Activated CD4-positive, alpha-beta T cell treated with anti-CD3 and anti-CD28 coated beads for 24 hours (primary cell): ENCODE results near the gene IL2RA.
"Not testable (repeated sequence)": the region's sequence is repeated elsewhere in the genome, so short reads cannot be mapped to it uniquely, and the experiment has no call there.

Experiments used
- DNase-seq, 2 donors: peaks; one replicate each; pipeline ENCODE4 v3.0.0-alpha.2; 2020; ENCODE audit warnings: low read depth in 2 of 2

IL2RA gene

GRCh38 chr10:6013413-6014192, 48.6 kb downstream of the IL2RA start:
- DNase-seq = no peak

GRCh38 chr10:6012121-6012905, 49.9 kb downstream of the IL2RA start:
- DNase-seq = no peak

- no peak for DNase-seq
These were observed 50.6 kb downstream of the IL2RA start for GRCh38 chr10:6011558-6011957.

GRCh38 chr10:6010569-6010968, 51.6 kb downstream of the IL2RA start:
- no peak for DNase-seq

- no peak for DNase-seq
These were observed 52.2 kb downstream of the IL2RA start for GRCh38 chr10:6009961-6010360.

GRCh38 chr10:6009150-6009549, 53.0 kb downstream of the IL2RA start:
- no peak for DNase-seq

GRCh38 chr10:6008497-6009142, 53.5 kb downstream of the IL2RA start:
- no peak for DNase-seq

- DNase-seq = no peak
These were observed 55.2 kb downstream of the IL2RA start for GRCh38 chr10:6006991-6007390.

GRCh38 chr10:6006546-6006945, 55.6 kb downstream of the IL2RA start:
- DNase-seq = no peak

GRCh38 chr10:6005856-6006395, 56.2 kb downstream of the IL2RA start:
- DNase-seq = no peak

- DNase-seq = not testable (repeated sequence)
These were observed 56.9 kb downstream of the IL2RA start for GRCh38 chr10:6005161-6005804.

- DNase-seq = no peak
These were observed 59.2 kb downstream of the IL2RA start for GRCh38 chr10:6002809-6003510.

GRCh38 chr10:5999440-6000165, 62.6 kb downstream of the IL2RA start:
- no peak for DNase-seq

- no peak for DNase-seq
These were observed 65.5 kb downstream of the IL2RA start for GRCh38 chr10:5996696-5997095.

GRCh38 chr10:5992398-5992797, 69.8 kb downstream of the IL2RA start:
- DNase-seq = no peak

GRCh38 chr10:5991708-5992107, 70.5 kb downstream of the IL2RA start:
- no peak for DNase-seq

- no peak for DNase-seq
These were observed 72.4 kb downstream of the IL2RA start for GRCh38 chr10:5989756-5990155.

- no peak for DNase-seq
These were observed 73.7 kb downstream of the IL2RA start for GRCh38 chr10:5988336-5988920.

- DNase-seq = no peak
These were observed 74.4 kb downstream of the IL2RA start for GRCh38 chr10:5987747-5988146.

GRCh38 chr10:5985029-5985428, 77.1 kb downstream of the IL2RA start:
- DNase-seq = no peak
